Measurements from ENCODE around the gene MST1.

The MST1 gene
- 7.2 reads per million in 2 donors for total RNA-seq

DNA sequence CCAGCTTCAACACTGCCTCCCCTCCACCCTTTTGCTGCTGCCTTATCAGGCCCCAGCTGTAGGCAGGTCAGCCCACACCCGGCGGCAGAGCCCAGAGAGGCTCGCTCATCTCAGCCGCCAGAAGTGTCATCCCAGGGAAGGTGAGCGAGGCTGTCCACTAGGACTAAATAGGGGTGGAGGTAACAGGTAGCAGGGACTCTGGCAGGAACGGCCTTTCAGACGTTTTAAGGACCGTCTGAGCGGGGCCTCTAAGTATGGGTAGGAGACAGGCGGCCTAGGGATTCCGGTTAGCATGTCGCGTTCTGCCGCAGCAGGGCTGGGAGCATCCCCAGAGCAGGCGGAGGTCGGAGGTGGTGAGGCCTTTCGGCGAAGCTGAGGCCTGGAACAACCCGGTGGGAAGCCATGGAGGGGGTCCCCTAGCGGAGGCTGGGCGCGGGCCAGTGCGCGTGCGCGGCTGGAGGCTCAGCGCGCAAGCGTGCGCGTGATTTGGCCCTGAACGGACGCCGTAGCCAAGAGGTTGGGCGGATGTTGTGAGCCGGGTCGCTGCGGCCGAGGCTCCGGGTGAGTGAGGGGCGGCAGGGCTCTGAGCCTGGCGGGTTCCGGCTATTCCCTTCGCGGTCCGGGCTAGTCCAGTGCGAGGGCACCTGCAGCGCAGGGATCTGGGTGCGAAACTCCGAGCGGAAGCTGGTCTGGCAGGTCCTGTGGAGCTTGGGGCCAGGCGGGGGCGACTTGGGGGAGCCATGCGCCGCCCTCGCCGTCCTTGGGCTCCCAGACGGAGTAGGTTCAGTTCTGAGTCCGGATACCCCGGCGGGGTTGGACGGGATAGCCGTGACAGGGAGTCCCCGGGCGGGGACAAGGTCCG lies at the start of gene MST1, which contains the start of gene RNF123:
MST1 (minus strand) TSS at position 429 of the 862 bp plus-strand sequence. CDS start 783 bp downstream, outside the sequence.
RNF123 (plus strand) TSS at position 512 of the 862 bp plus-strand sequence. CDS start 1,609 bp downstream, outside the sequence.
- DNase-seq, result no peak

DNA sequence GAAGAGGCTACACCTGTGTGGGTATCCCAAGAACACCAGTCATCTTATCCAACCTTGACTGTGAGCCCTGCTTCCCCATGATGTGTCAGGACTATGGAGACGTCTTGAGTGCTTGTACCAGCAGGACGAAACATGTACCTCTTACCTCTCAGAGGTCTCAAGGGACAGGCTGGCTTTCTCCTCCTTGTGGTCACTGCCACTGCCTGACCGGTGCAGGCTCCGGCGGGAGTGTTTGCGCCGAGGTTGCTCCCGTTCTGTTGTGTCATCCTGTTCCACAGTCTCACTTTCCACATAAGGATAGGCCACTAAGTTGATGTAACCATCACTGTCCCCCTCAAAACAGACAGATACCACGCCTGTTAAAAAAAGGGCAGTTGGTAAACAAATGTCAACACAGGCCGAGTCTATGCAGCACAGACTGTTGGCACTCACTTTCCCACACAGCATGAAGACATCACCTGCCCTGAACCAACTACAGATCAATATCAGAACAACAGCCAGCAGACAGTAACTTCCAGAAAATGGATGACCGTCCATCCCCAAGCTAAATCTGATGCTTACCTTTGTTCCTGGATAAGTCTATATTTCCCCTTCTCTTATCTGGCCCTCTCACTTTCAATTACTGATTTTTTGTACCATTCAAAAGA lies 48.9 kb upstream of the MST1 start:
- no peak for DNase-seq

DNA sequence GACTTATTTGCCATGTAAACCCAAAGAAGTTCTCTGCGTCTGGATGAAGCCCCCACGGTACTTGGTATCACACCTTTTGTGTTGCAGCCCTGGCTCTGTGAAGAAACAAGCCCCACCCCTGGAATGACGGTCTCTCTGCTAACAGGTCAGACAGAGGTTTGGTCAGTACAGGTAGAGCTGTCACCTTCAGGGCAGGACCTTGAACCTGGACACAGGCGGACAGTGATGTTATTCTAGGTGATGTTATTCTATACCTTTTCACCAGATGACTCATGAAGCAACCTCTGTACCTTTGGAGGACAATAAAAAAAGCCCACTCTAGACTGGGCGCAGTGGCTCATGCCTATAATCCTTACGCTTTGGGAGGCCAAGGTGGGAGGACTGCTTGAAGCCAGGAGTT lies 45.5 kb upstream of the MST1 start:
- DNase-seq, result no peak

DNA sequence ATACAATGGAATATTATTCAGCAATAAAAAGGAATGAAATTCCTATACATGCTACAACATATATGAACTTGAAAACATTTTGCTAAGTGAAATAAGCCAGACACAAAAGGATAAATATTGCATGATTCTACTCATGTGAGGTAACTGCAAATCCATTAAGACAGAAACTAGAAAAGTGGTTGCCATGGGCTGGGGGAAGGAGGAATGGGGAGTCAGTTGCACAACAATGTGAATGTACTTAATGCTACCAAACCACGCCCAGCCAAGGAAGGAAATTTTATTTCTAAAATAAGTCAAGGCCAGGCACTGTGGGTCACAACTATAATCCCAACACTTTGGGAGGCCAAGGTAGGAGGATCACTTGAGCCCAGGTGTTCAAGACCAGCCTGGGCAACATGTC lies 44.3 kb upstream of the MST1 start:
- DNase-seq, result no peak

DNA sequence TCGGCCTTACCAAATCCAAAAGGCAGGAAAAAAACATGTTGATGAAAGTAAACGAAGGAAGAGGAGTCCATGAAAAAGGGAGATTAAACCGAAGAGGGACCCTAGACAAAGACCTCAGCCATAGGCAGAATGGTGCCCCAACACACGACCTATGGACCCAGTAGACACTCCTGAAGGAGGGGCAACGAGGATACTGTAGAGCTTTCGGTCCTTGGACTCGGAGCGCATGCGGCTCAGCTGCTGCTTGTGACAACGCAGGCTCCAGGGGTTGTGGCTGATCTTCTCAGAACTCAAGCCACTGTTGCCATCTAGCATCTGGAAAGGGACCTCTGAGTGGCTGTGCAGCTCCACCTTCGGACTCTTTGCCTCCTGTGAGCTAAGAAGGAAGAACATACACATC lies 43.3 kb upstream of the MST1 start:
- DNase-seq, result no peak

DNA sequence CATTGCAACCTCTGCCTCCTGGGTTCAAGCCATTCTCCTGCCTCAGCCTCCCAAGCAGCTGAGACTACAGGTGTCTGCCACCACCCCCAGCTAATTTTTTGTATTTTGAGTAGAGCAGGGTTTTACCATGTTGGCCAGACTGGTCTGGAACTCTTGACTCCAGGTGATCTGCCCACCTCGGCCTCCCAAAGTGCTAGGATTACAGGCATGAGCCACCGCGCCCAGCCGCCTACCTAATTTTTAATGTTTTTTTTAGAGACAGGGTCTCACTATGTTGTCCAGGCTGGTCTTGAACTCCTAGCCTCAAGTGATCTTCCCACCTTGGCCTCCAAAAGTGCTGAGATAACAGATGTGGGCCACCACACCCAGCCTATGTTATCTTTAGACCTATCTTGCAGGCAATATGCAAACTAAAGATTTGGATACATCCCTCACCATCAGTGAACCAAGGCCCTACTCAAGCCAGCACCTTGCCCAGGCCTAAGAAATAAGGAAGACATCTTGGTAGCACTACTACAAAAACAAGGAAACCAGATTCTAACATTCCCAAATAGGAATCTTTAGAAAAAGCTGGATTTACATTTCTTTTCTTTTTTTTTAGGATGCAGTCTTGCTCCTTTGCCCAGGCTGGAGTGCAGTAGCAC lies 40.8 kb upstream of the MST1 start:
- DNase-seq, result no peak

DNA sequence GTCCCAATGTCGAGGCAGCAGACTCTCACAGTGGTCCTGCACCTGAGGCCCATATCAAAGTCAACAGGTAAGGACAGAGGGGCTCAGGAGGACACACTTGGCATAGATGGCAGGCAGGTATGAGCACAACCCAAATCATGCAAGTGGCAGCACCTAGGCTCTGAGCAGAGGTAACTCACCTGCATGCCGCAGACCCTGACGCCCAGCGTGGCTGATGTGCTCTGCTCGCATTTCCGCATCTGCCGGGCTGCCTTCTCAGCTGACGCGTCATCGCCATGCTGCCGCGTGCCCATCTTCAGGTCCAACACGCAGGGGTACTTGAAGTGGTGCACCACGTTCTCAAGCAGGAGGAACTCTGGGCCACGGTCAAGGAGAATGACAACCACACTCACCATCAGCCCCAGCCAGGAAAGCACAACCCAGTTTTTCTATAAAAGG lies 38.7 kb upstream of the MST1 start:
- no peak for DNase-seq

DNA sequence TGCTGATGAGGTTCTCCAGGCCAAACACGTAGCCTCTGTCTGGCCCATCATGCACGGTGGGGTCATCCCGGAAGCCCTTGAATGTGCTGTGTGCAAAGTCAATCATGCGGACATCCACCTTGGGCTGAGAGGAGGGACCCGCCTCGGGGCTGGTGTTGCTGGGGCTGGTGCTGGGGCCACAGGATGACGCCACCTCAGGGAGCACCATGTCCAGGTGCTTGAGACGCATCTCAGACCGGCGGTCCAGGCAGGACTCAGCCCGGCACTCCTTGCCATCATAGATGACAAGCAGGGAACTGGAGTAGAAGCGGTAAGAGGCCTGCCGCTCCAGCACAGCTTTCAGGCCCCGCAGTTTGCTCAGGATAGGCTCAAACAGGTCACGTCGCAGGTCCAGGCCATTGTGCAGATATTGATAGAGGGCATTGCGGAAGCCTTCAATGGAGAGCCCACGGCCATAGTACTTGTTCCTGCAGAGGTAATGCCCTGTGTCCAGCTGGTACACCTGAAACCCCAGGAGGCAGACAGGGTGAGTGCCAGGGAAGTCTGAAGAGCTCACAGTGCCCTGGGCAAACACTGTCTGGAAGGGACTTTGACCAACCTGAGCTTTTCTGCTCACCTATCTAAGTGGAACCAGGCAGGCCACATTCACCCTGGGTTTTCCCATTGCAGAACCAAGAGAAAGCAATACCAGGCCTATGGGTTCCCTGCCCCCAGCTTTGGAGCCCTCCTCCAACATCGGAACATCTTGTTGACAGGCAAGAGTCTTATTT lies 38.1 kb upstream of the MST1 start:
- DNase-seq, result no peak

DNA sequence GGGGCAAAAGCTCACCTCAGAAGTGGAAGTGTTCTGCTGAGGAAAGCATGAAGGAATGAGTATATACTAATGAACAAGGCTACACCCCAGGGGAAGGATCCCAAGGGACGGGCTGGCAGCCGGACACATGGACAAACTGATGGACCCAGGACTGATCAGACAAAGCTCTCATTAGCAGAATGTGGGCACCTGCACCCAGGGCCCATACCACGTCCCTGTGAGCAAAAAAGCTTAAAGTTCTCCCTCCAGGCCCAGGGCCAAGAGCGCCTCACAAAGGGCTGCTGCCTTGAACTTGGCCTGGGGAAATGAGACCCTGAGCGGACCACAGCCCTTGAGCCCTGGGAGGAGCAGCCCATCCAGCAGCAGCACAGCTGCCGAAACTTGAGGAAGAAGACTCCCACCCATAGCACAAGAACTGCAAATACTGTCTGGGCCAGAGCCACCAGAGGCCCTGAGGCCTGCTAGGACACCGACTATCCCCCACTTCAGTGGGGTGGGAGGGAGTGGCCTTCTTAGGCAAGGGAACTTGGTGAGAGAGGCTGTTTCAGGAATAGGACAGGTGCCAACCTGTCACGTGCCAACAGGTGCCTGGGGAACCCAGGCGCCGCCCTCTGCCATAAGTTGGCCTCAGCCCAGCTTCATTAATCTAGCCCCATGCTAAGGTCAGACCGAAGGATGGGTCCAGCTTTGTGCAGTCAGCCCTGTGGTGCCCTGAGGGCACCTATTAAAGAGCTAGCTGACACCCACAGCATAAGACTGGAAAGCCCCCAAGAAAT lies 36.8 kb upstream of the MST1 start:
- no peak for DNase-seq

DNA sequence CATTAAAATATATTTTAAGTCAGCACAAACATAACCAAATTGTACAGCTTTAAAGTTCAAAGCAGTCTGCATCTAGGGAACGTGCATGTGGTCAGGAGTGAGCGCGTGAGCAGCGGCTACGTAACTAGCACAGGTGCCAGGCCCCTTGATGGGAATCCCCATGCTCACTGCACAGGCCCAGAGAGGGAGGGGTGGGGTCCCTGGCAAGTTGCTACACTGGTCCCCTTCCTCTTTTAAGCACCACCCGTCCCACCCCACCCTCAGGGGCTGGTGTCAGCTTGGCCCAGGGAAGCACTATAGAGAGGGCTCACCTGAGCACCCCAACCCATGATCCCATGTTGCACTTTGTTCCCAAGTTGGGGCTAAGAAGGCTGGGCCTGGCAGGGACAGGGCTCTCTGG lies 35.3 kb upstream of the MST1 start:
- DNase-seq, result no peak

DNA sequence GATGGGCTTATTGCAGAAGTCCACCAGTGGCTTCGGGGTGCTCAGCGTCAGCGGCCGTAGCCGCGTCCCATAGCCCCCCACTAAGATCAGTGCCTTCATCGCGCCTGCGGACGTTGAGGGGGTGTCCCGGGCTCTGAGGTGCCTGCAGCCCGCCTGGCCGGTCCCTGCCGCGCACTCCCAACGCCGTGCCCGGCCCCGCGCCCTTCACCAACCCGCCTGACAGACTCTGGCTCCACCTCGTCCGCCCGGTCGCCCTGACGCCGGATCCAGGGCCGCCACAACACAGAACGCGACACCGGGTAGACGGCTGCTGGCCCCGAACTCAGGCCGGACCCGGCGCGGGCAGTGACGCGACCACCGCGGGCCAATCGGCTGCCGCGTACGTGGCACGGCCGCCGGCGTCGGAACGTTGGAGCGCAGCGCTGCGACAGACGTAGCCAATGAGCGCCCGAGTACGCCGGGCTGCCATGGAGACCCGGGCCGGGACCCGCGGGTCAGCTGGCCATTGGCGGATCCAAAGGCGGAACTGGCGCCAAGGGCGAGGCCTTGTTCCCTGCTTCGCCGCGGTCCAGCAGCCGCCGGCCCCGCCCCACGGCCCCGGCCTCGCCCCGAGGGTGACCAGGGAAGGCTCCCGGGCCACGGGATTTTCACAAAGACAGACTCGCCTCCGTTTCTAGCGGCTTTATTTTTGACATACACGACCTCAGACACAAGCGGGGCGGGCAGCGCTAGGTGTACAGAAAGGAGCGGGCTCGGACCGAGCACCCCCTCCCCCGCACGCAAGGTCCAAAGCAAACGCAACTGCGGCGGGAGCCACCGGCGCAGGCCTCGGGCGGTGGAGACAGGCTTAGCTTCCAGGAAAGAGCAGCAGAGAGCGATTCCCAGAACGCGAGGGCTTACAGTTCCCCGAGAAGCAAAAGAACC lies 34.6 kb upstream of the MST1 start, which contains the start of gene GMPPB:
GMPPB (minus strand) TSS at position 324 of the 924 bp plus-strand sequence; CDS start at position 99, 225 bp downstream.
- DNase-seq, result peak; percentile 96

DNA sequence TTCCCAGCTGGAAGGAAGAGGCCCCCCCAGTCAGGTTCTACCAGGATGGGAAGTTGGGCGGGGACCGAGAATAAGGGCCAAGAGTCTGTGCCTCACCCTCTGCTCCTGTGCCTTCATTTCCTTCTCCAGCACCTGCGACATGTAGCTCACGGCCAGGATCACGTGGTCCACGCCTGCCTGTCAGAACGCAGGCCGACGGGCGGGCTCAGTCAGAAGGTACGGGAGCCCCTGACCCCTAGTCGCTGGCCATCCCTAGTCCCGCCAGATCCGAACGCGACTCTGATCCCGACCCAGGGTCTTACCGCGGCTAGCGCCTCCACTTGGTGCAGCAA lies 34.0 kb upstream of the MST1 start:
- peak; percentile 21 for DNase-seq

DNA sequence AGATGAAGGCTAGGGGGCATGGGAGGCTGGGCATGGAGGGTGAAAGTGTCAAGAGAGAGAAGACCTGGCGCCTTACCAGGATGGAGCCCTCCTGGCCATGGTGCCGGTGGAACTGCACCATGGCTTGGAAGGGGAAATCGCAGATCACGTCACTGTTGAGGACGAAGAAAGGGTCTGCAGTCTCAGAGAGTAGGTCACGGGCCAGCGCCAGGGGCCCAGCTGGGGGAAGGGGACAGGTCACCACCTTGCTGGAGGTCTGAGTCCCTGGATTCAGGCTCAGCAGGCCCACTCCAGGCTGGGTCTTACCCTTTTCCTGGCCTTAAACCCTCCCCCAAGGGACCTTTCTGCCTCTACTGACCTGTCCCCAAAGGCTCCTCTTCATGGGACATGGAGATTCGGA lies 33.6 kb upstream of the MST1 start:
- DNase-seq, result no peak

DNA sequence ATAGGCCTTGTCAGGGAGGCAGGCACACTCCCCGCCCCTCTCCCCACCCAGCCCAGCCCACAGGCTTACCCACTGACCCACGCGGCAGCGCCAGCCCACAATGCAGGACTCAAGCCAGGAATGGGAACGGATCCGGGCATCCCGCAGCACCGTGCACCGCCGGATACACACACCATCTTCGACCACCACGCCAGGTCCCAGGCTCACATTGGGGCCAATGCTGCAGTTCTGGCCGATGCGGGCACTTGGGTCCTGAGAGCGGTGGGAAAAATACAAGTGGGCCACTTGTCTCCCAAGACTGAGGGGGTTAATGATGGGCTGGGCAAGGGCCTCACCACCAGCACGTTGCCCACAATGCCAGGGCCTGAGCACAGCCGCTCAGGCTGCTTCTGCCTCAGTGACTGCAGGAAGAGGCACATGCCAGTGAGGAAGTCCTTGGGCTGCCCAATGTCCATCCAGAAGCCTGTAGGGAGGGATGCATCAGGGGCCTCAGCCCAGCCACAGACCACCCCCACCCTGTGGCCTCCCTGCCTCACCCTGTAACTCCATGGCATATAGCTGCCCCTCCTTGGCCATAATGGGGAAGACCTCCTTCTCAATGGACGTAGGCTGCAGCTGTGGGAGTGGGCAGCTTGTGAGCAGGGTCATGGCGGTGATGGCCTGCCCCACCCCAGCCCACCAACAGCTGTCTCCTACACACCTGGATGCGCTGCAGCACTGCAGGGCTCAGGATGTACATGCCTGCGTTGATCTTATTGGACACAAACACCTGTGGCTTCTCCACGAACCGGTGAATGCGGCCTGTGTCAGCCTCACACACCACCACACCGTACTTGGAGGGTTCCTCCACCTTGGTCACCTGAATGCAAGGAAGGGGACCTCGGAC lies 32.9 kb upstream of the MST1 start:
- no peak for DNase-seq

DNA sequence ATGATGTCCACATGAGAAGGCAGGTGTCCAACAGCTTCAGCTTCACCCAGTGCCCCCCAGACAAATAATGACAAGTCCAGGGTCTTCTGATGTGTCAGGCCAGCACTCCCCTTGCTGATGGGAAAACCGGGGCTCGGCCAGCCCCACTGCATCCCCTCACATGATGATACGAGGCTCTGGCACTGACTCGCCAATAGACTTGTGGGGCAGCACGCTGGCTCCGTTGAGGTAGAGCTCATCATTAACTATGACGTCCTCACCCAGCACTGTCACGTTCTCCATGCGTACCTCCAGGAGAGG lies 32.3 kb upstream of the MST1 start:
- no peak for DNase-seq

DNA sequence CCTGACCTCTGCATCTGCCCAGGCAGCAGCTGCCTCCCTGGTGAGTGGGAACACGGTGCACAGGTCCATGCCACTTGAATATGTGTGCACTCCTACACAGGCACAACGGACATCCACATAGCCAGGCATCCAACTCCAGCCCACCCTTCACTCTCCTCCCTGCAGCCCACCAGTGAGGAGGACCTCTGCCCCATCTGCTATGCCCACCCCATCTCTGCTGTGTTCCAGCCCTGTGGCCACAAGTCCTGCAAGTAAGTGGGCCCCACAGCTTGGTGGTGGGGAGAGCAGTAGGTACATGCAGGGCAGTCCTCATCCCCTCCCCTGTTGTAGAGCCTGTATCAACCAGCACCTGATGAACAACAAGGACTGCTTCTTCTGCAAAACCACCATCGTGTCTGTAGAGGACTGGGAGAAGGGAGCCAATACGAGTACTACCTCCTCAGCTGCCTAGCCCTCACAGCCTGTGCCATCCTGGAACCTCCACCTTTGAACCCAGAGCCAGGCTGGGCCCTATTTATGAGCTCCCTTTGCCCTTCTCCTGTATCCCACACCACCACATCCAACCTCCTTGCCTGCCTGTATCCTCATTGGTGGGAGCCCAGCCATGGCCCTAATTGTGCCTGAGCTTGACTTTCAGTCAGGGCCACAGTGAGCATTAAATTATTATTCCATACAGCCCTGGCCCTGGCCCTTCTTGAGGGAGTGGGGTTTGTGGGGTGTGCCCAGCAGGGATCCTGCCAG lies 31.8 kb upstream of the MST1 start:
- DNase-seq, result no peak

DNA sequence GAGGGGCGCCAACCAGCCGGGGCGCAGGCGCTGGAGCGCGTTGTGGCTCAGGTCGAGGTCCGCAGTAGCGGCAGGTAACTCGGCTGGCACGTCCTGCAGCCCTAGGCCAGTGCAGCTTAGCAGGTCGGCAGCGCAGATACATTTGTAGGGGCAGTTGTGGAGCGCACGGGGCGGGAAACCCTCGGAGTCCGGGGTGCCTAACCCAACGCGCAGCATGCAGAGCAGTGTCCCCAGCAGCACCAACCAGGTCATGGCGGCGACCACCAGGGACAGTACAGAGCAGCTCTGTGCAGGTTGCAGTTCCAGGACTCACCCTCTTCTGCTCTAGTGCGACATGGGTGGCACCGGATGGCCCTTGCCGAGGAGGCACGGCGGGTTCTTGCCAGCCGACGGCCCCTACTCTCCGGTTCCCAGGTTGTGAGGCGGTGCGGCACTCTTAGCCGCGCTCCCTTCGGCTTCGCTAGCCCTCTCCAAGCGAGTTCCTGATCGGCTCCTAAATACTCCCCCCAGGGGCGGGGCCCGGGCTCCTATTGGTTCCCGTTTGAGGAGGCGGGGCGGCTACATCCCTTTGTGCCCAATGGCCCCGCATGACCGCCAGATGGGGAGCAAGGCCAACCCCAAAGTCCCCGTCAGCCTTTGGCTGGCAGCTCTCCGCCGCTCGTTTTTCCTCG lies 30.1 kb upstream of the MST1 start, which contains the start of gene AMIGO3:
AMIGO3 (minus strand) TSS at position 471 of the 671 bp plus-strand sequence; CDS start at position 252, 219 bp downstream.
- peak; percentile 78 for DNase-seq

DNA sequence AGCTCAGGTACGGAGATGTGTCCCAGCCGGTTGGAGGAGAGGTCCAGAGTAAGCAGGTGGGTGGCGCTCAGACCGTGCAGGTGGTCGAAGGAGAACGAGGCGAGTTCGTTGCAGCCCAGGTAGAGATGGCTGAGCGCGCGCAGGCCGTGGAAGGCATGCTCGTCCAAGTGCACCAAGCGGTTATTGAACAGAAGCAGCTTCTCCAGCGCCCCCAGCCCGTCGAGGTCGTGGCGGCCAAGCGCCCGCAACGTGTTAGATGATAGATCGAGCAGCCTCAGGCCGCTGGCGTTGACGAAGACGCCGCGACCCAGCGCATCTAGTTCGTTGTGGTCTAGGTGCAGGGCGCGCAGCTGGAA lies 29.6 kb upstream of the MST1 start:
- no peak for DNase-seq
